HTR-8/SVneo (cell line): ENCODE results near the gene ANXA3.
A peak's percentile ranks its signal among the peaks of the same experiment; 100 is the strongest.

Experiments used
- DNase-seq: peaks from one replicate; pipeline ENCODE4 v3.0.0; 2011; ENCODE audit warnings: low spot score, mixed read lengths; ENCODE audit not compliant: insufficient read length
- FAIRE-seq: peaks from 2 replicates; lab custom pipeline; 2011; peaks lifted over from hg19 to GRCh38; lab: Jason Lieb, UNC

The ANXA3 gene

DNA sequence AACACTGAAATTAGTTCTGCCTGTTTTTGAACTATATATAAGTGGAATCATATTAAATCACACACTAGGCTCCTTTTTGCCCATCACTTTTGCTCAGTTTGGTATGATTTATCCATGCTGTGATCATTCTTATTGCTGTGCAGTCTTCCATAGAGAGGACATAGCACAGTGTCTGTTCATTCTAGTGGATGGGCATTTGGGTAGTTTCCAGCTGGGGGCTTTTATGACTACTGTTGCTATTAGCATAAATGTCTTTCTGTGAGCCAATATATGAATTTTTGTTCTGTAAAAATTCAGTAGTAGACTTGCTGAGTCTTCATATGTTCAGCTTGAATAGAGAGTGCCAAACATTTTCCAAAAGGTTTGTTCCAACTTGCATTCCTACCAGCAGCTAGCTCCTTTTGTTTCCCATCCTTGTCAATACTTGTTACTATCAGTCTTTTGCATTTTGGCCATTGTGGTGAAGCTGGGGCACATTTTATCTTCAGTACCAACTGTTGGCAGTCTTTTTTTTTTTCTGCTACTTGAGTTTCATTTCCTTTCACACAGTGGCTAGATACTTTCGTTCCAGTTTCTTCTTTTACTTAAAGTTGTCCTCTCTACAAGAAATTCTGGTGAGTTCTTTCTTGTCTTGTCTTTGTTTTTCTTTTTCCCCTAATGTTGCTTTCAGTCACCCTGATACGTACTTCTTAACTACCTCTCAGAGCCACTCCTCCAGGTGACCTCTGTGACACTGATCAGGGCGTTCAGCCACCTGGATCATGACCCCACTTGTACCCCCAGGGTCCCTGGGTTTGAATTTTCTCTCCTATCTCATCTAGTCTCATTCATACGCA, 87.0 kb downstream of the ANXA3 start:
- no peak for DNase-seq
- no peak for FAIRE-seq

DNA sequence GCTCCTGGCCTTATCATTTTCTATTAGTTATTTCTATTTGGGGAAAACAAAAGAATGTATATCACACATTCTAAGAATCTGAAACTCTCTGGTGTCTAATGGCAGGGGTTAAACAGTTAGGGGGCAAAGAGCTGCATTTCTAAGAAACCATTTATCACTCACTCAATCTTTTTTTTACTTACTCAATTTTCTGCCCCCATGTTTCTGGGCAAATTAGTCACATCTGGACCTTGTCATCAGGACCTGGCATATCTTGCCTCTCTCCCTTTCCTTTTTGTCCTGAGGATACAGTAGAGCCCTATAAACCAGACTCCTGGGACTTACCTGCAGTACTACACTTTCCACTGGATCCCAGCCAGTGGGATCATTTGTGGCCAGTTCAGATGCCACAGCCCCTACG, 89.1 kb downstream of the ANXA3 start:
- FAIRE-seq (no peak), DNase-seq (no peak)

DNA sequence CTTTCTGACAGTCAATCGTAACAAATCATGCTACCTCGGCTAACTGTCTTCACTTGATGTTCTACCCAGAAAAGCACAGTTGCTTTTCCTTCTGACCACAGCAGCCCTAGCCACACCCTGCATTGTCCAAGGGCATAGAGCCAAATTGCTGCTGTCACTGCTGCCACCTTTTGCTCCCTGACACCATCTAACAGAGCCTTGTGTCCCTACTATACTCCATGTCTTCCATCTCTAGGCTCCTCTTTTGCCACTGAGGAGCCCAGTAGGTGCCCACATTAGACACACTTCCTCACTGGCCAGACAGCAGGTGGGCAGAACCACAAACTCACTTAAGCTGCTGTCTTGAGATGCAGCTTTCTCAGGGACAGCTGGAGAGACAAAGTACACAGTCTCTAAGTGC, 91.4 kb downstream of the ANXA3 start:
- no peak for FAIRE-seq
- DNase-seq: no peak

DNA sequence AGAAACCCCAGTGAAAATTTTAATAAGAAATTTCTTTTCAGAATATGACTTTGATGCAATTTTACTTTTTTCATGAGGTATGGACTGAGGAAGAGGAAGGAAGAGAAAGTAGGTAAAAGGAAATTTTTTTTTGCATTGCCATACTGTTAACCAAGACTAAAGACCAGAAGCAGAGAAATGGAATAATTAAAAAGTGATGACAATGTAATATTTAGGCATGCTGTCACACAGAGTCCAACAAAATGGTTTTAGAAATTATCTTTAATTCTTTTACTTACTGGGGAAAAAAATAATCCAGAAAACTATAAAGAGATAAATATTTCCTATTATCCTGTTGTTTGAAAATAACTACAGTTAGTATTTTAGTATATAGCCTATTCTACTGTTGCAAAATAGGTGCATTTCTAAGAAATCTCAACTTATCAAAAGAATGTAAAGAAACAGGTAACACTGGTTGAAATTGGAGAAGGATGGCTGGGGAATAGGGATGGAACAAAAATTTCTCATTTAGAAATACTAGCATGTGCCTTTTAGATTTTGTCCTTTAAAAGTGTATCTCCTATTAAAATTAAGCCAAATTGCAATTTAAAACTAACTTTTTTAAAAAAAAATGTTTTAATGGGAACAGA, 92.6 kb downstream of the ANXA3 start:
- DNase-seq: no peak
- FAIRE-seq: no peak

DNA sequence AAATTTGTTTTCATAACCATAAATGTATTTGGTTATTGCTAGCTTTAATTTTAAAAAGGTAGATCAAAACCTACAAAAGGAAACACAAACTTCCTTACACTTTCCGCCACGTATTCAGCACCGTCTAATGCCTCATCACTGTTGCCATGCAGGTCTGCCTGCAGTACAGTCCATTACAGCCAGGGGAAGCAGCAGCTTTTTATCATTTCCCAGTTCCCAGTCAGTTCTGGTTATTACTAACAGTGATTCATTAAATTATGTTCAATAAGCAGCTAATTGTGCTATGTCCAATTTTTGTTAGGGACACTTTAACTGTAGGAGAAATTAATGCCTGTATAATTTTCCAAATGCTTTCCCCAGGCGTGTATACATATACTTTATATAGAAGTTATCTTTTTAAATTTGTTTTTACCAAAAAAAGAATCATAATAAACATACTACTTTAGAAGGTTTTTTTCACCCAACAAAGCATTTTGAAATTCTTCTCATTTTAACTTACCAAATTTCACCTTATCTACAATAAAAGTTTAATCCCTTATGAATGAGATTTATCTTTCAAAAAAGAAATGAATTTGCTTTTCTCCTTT, 93.3 kb downstream of the ANXA3 start:
- FAIRE-seq (no peak), DNase-seq (peak; percentile 24)

DNA sequence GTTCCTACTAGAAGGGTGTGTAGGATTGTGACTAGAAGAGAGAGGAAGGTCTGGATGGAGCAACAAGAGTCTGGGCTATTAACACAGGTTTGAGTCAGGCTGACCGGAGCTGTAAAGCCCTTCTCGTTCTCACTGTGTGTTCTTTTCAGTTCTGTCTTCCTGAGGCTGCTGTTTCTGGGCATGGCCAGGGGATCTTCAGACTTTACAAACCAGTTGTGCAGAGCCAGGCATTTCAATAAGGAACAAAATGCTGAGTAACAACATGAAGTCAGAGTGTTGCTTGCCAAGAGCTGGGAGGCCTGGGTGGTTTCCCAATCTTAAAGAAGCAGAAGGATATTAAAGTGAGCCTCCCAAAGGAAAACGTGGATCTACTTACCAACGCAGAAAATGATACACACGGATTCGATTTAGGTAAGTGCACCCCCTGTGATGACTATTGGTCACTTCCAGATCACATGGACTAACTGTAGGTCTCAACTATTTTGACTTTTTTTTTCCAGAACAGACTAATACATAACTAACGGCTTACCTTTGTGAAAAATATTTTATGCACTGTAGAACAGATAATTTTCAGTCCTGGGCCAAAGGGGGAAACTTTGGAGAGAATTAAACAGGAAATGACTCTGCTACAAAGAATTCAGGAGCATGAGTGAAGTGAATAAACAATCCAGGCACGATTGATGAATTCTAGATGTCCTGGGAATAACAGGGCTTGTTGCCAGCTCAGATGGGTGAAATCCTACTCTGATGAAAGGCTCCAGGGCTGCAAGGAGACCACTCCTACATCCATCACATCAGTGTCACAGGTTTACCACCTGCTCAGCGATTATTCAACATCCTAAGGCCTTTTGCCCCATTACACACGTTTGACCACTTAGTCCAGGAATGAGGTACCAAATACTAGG, 94.5 kb downstream of the ANXA3 start:
- FAIRE-seq: peak; percentile 23
- DNase-seq: peak; percentile 34

DNA sequence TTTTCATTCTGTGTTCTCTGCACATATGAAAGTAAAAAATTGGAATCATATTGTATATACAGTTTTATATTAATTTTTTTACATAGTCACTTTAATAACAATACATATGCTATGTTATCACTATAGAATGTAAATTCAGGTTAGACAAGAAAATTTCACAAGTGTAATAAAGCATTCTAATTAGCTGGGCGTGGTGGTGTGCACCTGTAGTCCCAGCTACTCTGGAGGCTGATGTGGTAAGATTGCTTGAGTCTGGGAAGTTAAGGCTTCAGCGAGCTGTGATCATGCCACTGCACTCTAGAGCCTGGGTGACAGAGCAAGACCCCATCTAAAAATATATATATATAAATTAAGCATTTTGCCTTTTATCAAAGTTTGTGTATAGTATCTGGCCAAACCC, 95.7 kb downstream of the ANXA3 start:
- DNase-seq (no peak), FAIRE-seq (no peak)

DNA sequence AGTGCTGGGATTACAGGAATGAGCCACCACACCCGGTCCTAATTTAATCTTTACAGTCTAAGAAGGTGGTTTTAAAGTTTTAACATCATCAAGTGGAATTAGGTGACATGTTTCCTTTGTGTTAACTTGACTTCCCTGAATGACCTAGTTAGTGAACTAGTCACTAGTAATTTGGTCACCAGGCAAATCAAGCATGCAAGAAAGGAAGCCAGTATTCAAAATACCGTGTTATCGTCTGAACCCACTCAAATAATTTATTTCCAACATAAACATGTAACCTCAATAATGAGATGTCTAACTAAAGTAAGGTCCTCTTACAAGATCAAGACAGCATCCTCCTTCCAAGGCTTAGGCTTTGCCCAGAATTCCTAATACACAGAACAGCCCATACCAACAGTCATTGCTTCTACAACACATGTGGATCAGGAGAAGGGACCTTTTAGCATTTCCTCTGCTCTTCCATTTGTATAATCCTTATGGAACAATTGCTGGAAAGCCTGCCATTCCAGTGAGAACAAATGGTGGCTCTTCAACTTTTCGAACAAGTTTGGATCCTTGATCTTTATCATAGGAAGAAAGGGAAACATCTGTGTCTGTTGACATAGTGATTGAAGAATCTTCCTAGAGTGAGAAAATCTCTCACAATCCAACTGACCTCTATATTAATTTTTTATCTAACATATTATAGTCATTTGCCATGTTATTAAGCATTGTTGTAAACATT, 97.2 kb downstream of the ANXA3 start:
- FAIRE-seq (no peak), DNase-seq (no peak)

DNA sequence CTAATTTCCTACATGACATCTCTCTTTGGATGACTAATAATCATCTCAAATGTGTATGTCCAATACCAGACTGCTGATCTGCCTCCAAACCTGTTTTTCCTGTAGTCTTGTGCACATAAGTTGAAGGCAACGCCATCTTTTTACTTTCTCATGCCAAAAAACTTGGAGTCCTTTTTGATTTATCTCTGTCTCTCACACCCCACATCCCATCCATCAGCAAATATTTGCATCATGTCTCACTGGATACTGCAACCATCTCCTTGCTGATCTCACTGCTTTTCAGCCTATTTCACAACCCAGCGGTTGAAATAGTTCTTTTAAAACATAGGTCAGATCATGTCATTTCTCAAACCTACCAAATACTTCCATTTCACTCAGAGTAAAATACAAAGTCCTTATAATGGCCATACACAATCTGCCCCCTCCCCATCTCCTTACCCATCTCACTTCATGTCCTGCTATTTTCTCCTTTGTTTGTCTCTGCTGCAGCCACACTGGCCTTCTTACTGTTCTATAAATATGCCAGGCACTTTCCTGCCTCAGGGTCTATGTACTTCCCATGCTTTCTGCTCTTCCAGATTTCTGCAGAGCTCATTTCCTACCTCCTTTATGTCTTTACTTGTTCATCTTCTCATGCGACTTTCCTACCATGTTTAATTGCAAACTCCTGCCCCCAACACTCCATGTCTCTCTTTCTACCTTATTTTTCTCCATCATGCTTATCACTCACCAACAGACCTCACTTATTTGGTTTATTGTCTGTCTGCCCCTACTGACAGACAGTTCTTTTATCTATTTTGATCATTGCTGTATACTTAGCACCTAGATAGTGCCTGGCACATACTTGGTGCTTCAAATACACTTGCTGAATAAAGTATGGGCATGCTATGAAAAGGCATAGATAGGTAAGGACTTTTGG, 98.8 kb downstream of the ANXA3 start:
- FAIRE-seq: no peak
- peak; percentile 39 for DNase-seq

DNA sequence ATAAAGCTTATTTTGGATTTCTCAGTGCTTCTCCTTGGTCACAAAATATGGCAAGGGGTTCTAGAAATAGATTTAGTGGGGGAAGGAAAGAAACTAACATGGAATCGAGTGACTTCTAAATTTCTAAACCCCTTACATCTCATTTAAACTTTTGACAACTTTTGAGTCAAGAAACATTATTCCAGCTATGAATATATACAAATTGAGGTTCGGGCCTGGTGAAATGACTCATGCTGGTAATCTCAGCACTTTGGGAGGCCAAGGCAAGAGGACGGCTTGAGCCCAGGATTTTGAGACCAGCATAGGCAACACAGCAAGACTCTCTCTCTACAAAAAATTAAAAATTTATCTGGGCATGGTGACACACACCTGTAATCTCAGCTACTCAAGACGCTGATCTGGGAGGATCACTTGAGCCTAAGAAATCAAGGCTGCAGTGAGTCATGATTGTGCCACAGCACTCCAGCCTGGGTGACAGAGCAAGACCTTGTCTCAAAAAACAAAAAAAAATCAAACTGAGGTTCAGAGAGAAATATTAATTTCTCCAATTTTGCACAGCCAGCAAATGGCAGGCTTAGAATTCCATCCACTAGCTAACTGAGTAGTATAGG, 99.8 kb downstream of the ANXA3 start:
- FAIRE-seq (no peak), DNase-seq (no peak)

DNA sequence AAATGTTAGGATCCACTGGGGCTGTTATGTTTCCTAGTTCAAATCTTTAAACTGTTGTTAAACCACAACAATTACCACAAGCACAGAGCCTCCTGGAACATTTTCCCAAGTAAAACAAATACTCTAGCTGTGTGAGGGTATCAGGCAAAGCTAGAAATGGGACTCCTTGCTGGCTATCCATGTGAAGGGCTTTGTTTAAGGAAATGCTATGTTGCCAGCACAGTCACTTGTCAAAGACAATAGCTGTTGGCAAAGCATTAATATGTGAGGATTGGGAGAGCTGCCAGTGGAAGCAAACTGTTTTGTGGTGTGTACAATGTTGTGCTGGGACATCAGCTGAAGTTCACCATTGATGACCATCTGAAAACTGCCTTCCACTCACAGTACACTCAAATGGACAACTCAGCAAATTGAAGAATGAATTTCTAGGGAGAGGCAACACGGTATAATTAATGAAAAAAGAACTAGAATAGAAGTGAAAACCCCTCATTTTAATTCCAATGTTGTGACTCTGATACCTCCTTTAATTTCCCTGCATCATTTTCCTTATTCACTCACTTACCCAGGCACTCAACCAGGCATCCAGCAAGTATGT, 100.8 kb downstream of the ANXA3 start:
- FAIRE-seq (no peak), DNase-seq (no peak)

DNA sequence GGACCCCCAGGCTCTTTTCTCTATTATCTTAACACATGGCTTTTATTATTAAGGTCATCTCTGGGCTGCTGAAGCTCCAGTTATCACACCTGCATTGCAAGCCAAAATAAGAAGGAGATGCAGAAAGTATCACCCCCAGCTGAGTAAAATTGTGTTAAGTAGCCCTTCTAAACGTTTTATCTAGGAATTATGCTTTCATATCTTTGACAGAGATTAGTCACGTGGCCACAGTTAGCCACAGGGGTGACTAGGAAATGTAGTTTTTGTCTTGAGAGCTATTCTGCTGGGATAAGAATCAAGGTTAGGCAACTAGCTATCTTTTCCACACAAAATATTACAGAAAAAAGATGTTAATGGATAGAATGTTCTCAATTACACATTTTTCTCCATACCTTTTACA, 102.1 kb downstream of the ANXA3 start:
- FAIRE-seq (no peak), DNase-seq (no peak)

DNA sequence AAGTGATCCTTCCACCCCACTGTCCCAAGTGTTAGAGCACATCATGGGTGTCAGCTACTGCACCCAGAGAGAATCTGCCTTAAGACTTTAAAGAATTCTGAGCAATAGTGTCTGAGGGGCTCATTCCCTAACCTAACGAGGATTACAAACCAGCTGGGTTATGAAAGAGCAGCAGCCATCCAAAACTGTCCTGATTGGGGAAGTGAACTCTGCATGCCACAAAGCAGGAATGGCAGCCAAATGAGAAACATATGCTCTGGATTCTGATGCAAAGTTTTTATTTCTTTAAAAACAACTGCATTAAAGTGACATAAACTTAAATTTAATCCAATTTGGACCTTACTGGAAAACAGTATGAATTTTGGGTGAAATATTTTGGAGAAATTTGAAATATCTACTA, 103.2 kb downstream of the ANXA3 start:
- no peak for DNase-seq
- FAIRE-seq: no peak

DNA sequence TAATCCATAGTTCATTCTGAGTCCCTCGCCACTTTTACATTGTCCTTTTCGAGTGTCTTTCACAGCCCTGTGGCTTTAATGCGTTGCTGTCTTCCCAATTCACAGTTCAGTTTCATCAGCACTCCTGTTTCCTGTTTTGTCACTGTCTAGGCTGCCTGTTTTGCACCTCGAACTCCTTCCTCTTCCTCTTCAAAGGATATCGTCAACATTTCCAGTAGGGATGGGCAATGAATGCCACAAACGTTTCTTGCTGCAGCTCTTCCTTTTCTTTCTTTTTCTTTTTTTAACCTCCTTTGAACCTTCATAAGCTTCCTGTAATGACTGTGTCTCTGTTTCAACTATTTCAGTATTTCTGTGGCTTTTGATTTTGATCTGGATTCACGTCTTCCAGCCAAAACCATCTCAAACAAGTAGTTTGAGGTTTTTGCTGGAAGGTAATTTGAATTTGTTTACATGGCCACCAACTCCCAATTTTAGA, 105.4 kb downstream of the ANXA3 start:
- FAIRE-seq (no peak), DNase-seq (no peak)

DNA sequence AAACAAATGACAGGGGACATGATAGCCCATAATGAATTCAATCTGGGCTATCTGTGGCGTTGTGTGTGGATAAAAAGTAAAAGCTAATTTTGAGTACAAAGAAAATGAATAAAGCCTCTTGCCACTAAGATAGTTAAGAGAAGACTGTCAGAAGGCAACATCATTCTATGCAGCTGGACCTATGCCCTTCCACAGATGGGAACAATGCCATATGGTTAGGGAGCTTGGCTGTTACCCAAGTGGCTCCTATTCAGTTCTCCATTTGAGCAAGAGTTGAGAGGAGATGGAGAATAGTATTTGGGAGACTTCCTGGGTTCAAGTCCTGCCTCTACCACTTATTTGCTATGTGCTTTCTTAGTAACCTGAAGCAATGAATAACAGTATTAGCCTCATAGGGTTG, 107.7 kb downstream of the ANXA3 start:
- DNase-seq: no peak
- FAIRE-seq: no peak

DNA sequence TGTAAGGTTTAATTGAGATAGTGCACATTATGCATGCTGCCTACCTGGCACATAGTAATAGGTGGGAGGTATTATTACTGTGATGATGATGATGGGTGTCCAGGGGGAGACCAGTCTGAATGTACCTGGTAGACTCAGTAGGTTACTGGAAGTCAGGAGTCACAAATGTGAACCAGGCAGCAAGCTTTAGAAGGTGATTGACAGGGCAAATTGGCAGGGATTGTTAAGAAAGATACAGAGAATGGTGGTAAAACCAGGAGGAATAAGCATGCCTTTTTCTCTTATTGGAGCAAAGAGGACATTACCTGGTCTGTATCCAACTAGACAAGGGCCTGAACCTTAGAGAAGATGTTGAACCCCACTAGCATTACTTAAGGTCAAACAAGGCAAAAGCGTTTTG, 108.1 kb downstream of the ANXA3 start:
- DNase-seq: no peak
- no peak for FAIRE-seq
